Measurements from ENCODE around the gene SYTL2. TPM values are rescaled to one million over a fixed set of nuclear protein-coding genes. Genes with fewer than 3 reads are reported as not detected.
A peak's percentile ranks its signal among the peaks of the same experiment; 100 is the strongest.

Gene SYTL2
- total and polyA plus RNA-seq, 2 experiments from 2014 or later = 3.4 to 7.2 TPM

GRCh38 chr11:85680897-85681296, 130.0 kb downstream of the SYTL2 start:
- TF ChIP-seq POLR2AphosphoS5 (IDR thresholded peaks at IDR 0.05; ENCODE audit: low read depth) = no peak
- TF ChIP-seq, protein P1, sequence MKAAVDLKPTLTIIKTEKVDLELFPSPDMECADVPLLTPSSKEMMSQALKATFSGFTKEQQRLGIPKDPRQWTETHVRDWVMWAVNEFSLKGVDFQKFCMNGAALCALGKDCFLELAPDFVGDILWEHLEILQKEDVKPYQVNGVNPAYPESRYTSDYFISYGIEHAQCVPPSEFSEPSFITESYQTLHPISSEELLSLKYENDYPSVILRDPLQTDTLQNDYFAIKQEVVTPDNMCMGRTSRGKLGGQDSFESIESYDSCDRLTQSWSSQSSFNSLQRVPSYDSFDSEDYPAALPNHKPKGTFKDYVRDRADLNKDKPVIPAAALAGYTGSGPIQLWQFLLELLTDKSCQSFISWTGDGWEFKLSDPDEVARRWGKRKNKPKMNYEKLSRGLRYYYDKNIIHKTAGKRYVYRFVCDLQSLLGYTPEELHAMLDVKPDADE (IDR thresholded peaks at IDR 0.05) = no peak
- no peak for TF ChIP-seq CREB1 (CRISPR knock-in tag; IDR thresholded peaks at IDR 0.05; ENCODE audit: low read depth)
- no peak for TF ChIP-seq ZNF114 (CRISPR knock-in tag; IDR thresholded peaks at IDR 0.05)
- no peak for TF ChIP-seq ZNF462 (CRISPR knock-in tag; IDR thresholded peaks at IDR 0.05)
- TF ChIP-seq, protein P2, sequence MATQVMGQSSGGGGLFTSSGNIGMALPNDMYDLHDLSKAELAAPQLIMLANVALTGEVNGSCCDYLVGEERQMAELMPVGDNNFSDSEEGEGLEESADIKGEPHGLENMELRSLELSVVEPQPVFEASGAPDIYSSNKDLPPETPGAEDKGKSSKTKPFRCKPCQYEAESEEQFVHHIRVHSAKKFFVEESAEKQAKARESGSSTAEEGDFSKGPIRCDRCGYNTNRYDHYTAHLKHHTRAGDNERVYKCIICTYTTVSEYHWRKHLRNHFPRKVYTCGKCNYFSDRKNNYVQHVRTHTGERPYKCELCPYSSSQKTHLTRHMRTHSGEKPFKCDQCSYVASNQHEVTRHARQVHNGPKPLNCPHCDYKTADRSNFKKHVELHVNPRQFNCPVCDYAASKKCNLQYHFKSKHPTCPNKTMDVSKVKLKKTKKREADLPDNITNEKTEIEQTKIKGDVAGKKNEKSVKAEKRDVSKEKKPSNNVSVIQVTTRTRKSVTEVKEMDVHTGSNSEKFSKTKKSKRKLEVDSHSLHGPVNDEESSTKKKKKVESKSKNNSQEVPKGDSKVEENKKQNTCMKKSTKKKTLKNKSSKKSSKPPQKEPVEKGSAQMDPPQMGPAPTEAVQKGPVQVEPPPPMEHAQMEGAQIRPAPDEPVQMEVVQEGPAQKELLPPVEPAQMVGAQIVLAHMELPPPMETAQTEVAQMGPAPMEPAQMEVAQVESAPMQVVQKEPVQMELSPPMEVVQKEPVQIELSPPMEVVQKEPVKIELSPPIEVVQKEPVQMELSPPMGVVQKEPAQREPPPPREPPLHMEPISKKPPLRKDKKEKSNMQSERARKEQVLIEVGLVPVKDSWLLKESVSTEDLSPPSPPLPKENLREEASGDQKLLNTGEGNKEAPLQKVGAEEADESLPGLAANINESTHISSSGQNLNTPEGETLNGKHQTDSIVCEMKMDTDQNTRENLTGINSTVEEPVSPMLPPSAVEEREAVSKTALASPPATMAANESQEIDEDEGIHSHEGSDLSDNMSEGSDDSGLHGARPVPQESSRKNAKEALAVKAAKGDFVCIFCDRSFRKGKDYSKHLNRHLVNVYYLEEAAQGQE (IDR thresholded peaks at IDR 0.05; ENCODE audit: unreplicated experiment) = no peak
- no peak for TF ChIP-seq STAT1 (IDR thresholded peaks at IDR 0.05; ENCODE audit: unreplicated experiment)
- TF ChIP-seq ZNF331 (CRISPR knock-in tag; IDR thresholded peaks at IDR 0.05; ENCODE audit: low read depth) = no peak
- no peak for TF ChIP-seq CTCF (conservative IDR thresholded peaks at IDR 0.05; ENCODE audit: low read depth in 2 of 2)
- TF ChIP-seq JUNB (IDR thresholded peaks at IDR 0.05; ENCODE audit: unreplicated experiment) = no peak
- H4K20me1 ChIP-seq (replicated peaks; ENCODE audit: insufficient read depth) = no peaks in the 10 kb centered on the region
- no peaks in the 10 kb centered on the region for H3K9me3 Mint-ChIP-seq
- no peak overlapping the region for H3K27ac Mint-ChIP-seq
- no peak overlapping the region for H3K4me3 Mint-ChIP-seq
- ATAC-seq (peak; percentile 83), DNase-seq (ENCODE audit: low spot score) (peak; percentile 55)
- H3K27me3 ChIP-seq (ENCODE audit: insufficient read depth) = no peaks in the 10 kb centered on the region
- H3K4me2 ChIP-seq = no peak overlapping the region
- H2AFZ ChIP-seq = no peak overlapping the region
- no peaks in the 10 kb centered on the region for H3F3A ChIP-seq (replicated peaks; ENCODE audit: low read depth)
- H3K4me1 ChIP-seq (ENCODE audit: insufficient read depth) = peaks cover 12% of the 10 kb centered on the region
- peaks cover 20% of the 10 kb centered on the region for H3K4me1 Mint-ChIP-seq
- H3K27ac ChIP-seq (ENCODE audit: low read depth) = no peak overlapping the region
- peaks cover 2% of the 10 kb centered on the region for H3K27me3 Mint-ChIP-seq (ENCODE audit: insufficient read depth, low read depth, poor library complexity)
- H3K79me2 ChIP-seq (replicated peaks; ENCODE audit: insufficient read depth) = no peaks in the 10 kb centered on the region
- no peaks in the 10 kb centered on the region for H3K36me3 ChIP-seq (ENCODE audit: insufficient read depth)
- H3K36me3 Mint-ChIP-seq (ENCODE audit: low read depth) = no peaks in the 10 kb centered on the region; the same call in 2 of the 3 replicates
- H3K9me2 ChIP-seq (ENCODE audit: insufficient read depth) = no peaks in the 10 kb centered on the region
- H3K4me3 ChIP-seq = no peak overlapping the region

Measured in GM23338 (cell line).